Ramos (cell line): ENCODE measurements around the gene ZNF296.

Source experiments
- in situ Hi-C: fragments of 300-500 bp; cut with MboI; formaldehyde crosslinking; loops from one replicate; pipeline ENCODE4 v1.14.3; 2022; ENCODE audit warnings: low sequenced_read_pairs; ENCODE audit not compliant: unreplicated experiment

Gene ZNF296

DNA sequence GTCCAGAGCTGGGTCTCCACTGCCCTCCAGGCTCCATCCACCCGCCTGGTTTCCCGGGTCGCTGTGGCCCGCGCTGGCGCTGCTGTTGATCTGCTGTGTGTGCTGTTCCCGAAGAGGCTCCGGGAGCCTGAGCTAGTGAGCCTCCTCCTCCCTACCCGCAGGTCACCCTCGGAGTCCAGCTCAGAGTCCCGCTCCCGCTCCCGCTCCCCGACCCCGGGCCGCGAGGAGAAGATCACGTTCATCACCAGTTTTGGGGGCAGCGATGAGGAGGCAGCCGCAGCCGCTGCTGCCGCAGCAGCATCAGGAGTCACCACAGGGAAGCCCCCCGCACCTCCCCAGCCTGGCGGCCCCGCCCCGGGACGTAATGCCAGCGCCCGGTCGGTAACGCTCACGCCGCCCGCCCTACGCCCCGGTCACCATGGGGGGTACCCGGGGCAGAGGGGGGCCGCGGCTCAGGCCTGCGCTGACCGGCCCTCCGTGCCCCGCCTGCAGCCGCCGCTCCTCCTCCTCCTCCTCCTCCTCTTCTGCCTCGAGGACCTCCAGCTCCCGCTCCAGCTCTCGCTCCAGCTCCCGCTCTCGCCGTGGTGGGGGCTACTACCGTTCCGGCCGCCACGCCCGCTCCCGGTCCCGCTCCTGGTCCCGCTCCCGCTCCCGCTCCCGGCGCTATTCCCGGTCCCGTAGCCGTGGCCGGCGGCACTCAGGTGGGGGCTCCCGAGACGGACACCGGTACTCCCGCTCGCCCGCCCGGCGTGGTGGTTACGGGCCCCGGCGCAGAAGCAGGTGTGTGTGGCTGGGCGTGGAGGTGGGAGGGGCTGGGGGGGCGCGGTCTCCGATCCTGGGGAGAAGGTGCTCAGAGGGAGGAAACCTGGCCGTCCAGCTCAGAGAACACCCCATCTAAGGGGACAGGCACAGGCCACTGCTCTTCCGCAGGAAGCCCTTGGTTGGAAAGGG lies 12.2 kb downstream of the ZNF296 start:
- in situ Hi-C loops = loop anchor here (25.0 kb wide), 1 partner anchor 1302 kb away; the partner anchor contains the start of gene SMG9

DNA sequence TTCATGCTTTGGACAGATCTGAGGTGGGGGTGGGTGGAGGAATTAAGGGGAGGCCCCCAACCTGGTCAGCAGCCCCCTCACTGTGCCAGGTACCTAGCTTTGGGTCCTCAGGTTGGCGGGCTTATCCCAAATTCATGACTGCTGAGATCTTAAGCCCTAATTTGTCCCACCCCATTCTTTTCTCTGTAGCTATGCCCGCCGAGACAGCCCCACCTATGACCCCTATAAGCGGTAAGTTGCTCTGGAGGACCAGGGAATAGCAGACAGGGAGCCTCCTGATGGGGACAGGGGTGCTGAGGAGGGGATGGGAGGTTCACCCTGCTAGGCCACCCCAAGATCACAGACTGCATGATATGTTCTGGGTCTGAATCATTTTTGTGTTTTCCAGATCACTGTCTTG lies 14.3 kb downstream of the ZNF296 start:
- in situ Hi-C loops = loop anchor here (25.0 kb wide), 1 partner anchor 1300 kb away; the partner anchor contains the start of gene SMG9

GRCh38 chr19:45059258-45059965 lies 16.9 kb downstream of the ZNF296 start:
- in situ Hi-C loops = loop anchor here (5.0 to 25.0 kb wide), 3 partner anchors 67 to 1297 kb away; partner anchors contain the start of genes APOE and SMG9

GRCh38 chr19:45058622-45059159 lies 17.6 kb downstream of the ZNF296 start:
- in situ Hi-C loops = loop anchor here (5.0 to 25.0 kb wide), 3 partner anchors 66 to 1296 kb away; partner anchors contain the start of genes APOE and SMG9

DNA sequence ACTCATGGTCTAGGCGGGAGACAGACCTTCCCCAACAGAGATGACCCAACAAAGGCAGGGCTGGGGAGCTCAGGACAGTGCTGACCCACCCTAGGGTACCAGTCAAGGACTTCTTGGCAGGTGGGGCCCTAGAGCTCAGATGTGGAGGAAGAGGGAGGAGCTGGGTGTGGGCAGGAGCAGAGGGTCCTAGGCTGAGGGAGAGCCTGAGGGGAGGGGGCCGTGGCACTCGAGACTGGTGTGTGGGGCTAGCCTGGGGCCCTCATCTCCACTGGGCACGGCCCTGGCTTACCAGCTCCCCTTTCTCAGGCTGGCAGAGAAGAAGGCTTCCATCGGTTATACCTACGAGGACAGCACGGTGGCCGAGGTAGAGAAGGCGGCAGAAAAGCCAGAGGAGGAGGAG lies 18.8 kb downstream of the ZNF296 start:
- in situ Hi-C loops = loop anchor here (5.0 to 25.0 kb wide), 3 partner anchors 65 to 1295 kb away; partner anchors contain the start of genes APOE and SMG9

GRCh38 chr19:45056831-45057230 lies 19.4 kb downstream of the ZNF296 start:
- in situ Hi-C loops = loop anchor here (5.0 to 25.0 kb wide), 3 partner anchors 65 to 1295 kb away; partner anchors contain the start of genes APOE and SMG9

GRCh38 chr19:45051929-45052579 lies 24.2 kb downstream of the ZNF296 start:
- in situ Hi-C loops = loop anchor here (10.0 to 25.0 kb wide), 2 partner anchors 147 to 1290 kb away; partner anchors contain the start of genes APOE and SMG9

- in situ Hi-C loops = loop anchor here (10.0 to 25.0 kb wide), 2 partner anchors 145 to 1288 kb away; partner anchors contain the start of genes APOE and SMG9
Measured at GRCh38 chr19:45050036-45050435, 26.2 kb downstream of the ZNF296 start.

DNA sequence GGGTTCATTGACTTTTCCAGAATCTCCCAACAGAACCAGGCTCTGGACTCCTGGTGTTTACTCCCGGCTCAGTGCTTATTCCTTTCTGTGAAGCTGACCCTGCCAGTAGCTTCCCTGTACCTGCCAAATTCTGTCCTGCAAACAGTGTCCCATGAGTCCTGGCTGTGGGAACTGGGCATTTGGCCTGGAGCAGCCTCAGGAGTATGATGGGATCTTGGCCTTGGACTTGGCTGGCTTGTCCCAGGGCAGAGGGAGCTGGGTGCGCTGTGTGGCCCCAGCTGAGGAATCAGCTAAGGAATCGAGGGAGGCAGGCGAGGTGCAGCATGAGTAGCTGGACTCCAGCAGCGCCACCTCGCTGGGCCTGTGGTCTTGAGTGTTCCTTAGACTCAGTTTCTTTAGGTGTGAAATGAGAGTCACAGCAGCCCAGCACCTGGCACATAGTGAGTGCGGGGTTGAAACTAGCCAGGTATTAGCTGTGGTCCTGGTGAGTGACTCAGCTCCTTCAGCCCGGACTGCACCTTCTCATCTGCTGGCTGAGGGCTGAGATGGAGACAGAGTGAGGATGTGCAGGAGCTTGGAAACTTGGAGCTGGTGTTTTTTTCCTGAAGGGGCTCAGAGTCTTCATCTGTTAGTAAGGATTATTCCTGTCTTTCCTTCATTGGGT lies 27.1 kb downstream of the ZNF296 start:
- in situ Hi-C loops = no loop called here

DNA sequence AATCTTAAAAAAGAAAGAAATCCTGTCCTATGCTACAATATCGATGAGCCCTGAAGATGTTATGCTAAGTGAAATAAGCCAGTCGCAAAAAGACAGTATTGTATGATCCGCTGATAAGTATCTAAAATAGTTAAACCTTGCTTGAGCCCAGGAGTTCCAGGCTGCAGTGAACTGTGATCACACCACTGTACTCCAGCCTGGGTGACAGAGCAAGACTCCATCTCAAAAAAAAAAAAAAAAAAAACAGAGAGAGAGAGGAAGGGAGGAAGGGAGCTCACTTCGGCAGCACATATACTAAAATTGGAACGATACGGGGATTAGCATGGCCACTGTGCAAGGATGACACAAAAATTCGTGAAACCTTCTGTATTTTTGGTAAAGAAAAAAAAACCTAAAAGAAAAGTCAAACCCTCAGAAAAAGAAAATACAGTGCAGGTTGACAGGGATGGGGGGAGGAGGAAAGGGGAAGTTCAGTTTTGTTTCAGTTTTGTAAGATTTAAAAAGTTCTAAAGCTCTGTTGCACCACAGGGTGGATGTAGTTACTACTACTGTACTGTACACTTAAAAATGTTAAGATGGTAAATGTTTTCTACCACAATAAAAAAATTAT lies 29.0 kb downstream of the ZNF296 start:
- in situ Hi-C loops = no loop called here

GRCh38 chr19:45046355-45046754 lies 29.9 kb downstream of the ZNF296 start:
- in situ Hi-C loops = no loop called here

DNA sequence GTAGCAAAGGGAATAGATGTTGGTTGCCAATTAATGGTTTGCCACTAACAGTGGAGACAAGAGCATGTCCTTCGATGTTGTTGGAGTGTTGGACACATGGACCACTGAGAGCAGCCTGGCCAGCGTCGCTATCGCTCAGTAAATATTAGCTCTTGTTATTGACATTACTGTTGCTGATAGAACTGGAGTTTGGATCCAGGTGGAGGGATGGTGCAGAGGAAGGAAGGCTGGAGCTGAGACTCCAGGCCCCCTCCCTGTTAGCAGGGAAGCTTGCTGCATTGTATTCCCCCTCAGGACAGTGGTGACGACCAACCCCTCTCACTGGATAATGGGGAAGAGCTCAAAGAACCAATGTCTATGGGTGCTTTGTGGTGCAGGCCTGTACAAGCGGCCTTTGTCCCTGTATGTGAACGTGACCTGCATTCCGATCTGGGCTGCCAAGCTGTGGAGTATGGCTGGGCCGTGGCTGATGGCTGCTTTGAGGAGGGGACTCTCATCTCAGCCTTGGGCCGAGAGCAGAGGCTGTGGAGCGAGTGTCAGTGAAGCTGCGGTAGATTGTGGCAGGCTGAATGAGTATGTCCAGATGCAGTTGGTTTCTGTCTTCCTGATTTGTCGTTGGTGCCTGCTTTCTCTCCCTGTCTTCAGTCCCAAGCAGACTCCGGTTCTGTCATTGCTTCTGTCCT lies 30.5 kb downstream of the ZNF296 start:
- in situ Hi-C loops = no loop called here

DNA sequence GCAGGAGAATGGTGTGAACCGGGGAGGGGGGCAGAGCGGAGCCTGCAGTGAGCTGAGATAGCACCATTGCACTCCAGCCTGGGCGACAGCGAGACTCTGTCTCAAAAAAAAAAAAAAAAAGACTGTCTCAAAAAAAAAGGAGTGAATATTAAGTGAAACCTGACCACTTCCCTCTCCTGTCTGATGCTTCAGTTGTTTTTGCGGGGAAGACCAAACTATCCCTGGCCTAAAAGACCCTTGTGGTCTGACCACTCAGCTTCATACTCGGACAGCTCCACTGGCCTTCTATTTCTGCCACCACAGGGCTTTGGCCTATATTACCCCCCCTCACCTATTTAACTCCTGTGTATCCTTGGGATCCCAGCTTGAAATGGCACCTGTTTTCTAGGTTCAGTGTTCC lies 35.2 kb downstream of the ZNF296 start:
- in situ Hi-C loops = no loop called here

DNA sequence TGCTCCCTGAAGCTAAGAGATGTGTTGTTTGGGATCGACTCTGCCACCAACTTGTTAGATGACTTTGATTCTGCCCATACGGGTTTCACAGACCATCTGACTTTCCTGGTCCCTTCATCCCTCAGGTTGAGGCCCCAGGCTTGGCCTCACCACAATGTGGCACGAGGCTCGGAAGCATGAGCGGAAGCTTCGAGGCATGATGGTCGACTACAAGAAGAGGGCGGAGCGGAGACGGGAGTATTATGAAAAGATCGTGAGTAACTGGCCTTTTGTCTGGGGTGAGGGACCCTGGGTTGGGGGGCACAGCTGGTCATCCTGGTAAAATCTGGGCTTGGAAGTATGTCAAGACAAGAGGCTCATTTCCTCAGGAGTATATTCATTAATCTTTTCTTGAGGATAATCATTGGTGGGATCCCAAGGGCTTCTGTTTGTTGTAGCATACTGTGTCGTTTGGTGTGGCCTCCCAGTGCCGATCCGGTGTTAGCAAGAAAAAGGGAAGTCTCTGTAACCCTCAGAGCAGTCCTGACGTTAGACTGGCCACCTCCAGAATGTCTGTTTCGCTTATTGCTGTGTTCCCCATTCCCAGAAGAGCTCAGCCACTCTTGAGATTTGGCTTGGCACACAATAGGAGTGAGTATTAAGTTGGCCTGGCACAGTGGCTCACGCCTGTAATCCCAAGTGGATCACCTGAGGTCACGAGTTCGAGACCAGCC lies 36.1 kb downstream of the ZNF296 start:
- in situ Hi-C loops = no loop called here

DNA sequence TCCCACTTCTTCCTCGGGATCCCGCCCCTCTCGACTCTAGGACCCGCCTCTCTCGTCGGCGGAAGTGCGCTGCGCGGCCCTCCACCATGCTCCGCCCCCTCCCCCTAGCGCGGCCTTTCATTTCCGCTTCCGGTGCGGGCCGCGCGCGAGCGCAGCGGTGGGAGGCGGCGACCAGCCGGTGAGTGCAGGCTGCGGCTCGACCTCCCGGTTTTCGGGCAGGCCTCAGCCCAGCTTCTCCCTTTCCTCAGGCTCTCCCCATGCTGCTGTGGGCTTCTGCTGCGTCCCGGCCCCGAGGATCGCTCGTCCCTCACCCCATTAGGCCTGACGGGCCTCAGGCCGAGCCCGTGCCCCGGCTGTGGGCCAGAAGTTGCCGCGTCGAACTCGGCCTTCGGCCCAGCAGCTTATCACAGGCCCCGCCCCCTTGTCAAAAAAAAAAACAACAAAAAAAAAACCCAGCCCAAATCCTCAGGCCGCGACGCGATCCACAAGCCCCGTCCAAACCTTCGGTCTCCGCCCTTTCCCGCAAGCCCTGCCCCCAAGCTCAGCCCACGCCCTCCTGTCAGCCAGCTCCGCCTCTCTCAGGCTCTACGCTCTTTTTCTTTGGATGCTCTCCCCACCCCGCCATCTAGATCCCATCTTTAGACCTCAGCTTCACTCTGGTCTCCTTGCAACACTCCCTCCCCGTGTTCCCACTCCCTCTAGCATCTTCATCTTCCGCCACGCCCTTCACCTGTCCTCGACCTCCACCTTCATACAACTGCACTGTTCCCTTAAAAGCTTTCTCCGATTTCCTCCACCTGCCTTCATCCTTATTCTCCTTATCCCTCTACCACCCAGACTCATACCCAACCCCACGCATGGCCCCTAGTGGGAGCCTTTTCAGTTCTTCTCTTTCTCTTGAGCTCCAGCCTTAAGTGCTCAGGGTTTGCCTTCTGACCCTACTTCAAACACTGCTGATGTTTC lies 37.1 kb downstream of the ZNF296 start, which contains the start of gene CLASRP:
TSS of gene CLASRP (plus strand) at position 115 of the 963 bp plus-strand sequence. CDS start 1,168 bp downstream, outside the sequence.
- in situ Hi-C loops = no loop called here

GRCh38 chr19:45037393-45038169 lies 38.7 kb downstream of the ZNF296 start:
- in situ Hi-C loops = no loop called here
